ENCODE results near the gene RNF31. TPM values are rescaled to one million over a fixed set of nuclear protein-coding genes. Genes with fewer than 3 reads are reported as not detected.

Gene RNF31
- total RNA-seq, 4 donors from 2014 or later = 26.6 to 64.2 (median 37.8) TPM

DNA sequence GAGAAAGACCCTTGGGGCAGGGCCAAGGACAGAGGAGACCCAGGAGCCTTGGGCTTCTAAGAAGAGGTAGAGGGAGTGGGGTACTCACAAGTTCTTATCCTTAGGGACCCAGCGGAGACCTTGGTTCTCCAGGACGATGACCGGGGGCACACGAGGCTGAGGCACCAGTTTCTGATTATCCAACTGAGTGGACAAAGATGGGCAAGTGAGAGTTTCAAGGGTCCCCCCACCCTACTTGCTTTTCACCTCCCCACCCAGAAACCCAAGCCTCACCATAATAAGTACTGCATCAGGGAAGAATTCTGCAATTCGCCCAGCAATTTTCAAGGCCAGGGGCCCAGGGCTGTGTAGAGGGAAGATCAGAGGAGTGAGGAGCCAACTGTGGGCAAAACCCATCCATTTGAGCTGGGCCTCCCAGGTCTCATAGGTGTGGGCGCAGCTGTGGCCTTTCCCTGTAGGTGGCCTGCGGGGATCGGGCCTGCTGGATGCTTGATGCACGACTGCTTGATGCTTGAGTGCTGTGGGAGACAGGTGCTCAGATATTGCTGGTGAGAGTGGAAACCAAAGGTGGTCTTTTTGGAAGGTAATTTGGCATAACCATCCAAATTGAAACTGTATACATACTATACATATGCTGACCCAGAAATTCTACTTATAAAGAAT is 7.9 kb upstream of the RNF31 start:
- ATAC-seq (ENCODE audit: low FRiP score) (no peak), DNase-seq (ENCODE audit: low spot score) (no peak)
- TF ChIP-seq CTCF (IDR thresholded peaks at IDR 0.05) = no peak

DNA sequence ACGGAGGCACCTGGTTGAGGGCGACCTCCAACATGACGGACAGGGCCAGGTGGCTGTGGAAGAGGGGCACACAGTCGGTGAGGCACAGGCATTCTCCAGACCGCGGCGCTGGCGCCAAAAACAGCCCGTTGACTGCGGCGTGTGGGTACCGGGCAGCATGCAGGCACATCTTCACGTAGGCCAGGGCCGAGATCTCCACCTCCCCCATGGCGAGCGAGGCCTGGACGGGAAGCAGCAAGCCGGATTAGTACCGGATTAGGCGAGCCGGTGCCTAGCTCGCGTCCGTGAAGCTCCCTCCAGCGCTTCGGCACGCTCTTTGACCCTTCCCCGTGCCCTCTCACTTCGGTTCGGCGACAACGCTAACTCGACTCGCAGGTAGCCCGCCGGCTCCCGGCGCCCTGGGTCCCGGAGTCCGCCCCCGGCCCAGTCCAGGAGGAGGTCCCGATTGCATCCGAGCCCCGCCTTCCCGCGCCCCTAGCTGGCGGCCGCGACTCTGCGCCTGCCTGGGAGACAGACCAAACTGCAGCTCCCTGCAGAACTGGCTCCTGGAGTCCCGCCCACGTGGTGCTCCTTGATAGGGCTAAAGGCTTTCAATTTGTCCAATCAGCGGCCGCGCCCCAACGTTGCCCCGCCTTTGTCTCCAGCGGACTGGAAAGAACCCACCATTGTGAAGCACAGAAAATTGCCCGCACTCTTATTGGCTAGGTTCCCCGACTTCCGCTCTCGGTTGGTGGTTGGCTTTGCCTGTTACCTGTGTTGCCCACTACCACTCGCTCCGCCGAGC is 6.0 kb upstream of the RNF31 start, which contains the start of gene EMC9:
Gene EMC9 (minus strand): TSS at position 495 of the 784 bp plus-strand sequence. CDS start 287 bp downstream, at position 208.
- peak; percentile 94 for ATAC-seq (ENCODE audit: low FRiP score)
- TF ChIP-seq CTCF (IDR thresholded peaks at IDR 0.05) = peak in 1 of 3 donors; percentile 42
- peak; percentile 97 for DNase-seq (ENCODE audit: low spot score)

DNA sequence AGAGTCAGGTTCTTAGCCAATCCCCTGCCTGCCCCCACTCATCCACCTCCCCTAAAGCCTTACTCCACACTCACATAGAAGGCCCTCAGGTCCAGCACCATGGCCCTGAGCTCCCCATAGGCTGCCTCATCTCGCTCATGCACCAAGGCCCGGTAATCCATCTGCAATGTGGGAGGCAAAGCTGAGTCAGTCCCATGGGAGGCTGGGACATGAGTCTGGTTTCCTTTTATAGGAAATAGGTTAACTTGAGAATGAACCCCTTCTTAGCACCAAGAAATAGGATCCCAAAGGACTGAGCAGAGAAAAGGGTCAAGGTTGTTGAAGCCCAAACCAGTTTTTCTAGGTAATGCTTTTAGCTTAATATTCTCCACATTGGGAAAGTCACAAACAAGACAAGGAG is 3.8 kb upstream of the RNF31 start:
- ATAC-seq (ENCODE audit: low FRiP score) (no peak), DNase-seq (ENCODE audit: low spot score) (no peak)
- TF ChIP-seq CTCF (IDR thresholded peaks at IDR 0.05) = no peak

DNA sequence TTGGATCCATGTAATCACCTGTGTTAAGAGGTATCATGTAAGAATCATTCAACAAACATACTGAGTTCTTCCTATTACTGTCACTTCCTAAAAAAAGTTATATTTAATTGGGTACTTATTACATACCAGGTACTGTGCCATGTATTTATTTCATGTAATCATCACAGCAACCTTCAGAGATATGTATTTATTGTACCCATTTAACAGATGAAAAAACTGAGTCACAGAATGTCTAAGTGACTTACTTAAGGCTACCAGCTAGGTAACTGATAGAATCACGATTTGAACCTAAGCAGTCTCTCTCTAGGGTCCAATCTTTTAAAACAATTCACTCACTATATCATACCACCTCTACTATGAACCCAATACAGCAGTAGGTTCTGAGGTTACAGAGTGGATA is 2.8 kb upstream of the RNF31 start:
- DNase-seq (ENCODE audit: low spot score) (no peak), ATAC-seq (ENCODE audit: low FRiP score) (no peak)

GRCh38 chr14:24145219-24145618 is 2.1 kb upstream of the RNF31 start:
- TF ChIP-seq CTCF (IDR thresholded peaks at IDR 0.05) = no peak
- ATAC-seq (ENCODE audit: low FRiP score) (no peak), DNase-seq (ENCODE audit: low spot score) (no peak)

More for the DNA sequence above, 2.8 kb upstream of the RNF31 start:
- TF ChIP-seq CTCF (IDR thresholded peaks at IDR 0.05) = no peak

DNA sequence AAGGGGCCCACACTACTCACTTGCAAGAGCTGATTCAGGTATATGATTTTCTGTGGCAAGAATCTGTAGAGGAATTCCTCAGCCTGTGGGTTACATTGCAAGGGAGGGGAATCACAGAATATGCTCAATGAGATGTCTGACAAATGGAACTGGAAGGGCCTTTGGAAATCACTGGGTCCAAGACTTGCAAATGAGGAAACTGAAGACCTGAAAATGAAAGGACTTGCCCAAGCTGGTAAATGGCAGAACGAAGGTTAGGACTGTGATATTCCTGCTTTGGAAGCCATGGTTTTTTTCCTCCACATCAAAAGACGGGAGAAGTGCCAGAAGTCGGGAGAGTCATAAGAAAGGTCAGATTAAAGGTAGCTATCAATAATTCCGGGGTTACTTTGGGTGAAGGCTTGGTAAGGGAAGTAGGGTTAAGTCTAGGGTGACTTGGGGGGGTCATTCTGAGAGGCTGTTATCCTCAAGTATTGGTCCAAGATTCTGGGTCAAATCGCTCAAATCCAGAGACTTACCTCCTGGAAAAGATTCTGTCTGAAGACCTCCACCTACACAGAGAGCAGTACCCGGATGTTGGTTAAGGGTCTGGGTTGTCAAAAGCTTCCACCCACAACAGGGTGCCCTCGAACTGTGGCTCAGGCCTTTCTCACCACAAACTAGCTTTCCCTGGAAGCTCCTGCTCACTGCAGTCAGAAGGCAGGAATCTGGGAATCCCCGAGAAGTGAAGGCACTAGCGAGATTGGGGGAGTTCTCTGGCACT is 1.4 kb upstream of the RNF31 start:
- DNase-seq (ENCODE audit: low spot score) (no peak), ATAC-seq (ENCODE audit: low FRiP score) (peak; percentile 10)
- TF ChIP-seq CTCF (IDR thresholded peaks at IDR 0.05) = no peak
